Spleen (tissue), 7 donors: ENCODE measurements around the gene ANKRD13B.

Experiments
- POLR2A ChIP-seq, 3 donors: fragments of 450-650 bp; IDR thresholded peaks; one replicate each; pipeline ENCODE4 v1.5.1; 2017; ENCODE audit warnings: antibody characterized with exemption in 3 of 3, mild to moderate bottlenecking in 1 of 3
- POLR2AphosphoS5 ChIP-seq, 3 donors: sonication (generic); formaldehyde crosslinking; IDR thresholded peaks; one replicate each; pipeline ENCODE4 v1.5.1; 2017; ENCODE audit warnings: antibody characterized with exemption in 3 of 3
- TF ChIP-seq, protein P1 (sequence below), 11 experiments: fragments of 200-600 bp in 7 of 11; fragments of 450-650 bp in 4 of 11; sonication (generic) in 4 of 11; IDR thresholded peaks in 8 of 11; conservative IDR thresholded peaks in 3 of 11; 1 replicate in 7 of 11; 2 replicates in 4 of 11; pipeline versions ENCODE4 v1.4.0 to v1.8.0; 2016 to 2021; ENCODE audit warnings: antibody characterized with exemption in 11 of 11, inconsistent platforms in 4 of 11, mild to moderate bottlenecking in 1 of 11
- donor health status: DM: no; HTN: no; CAD: no; lungs with moderate emphysema.
- donor health status: DM: no; HTN: no; CAD: no.
- donor health status: DM: no; HTN: no; CAD: no.

DNA sequence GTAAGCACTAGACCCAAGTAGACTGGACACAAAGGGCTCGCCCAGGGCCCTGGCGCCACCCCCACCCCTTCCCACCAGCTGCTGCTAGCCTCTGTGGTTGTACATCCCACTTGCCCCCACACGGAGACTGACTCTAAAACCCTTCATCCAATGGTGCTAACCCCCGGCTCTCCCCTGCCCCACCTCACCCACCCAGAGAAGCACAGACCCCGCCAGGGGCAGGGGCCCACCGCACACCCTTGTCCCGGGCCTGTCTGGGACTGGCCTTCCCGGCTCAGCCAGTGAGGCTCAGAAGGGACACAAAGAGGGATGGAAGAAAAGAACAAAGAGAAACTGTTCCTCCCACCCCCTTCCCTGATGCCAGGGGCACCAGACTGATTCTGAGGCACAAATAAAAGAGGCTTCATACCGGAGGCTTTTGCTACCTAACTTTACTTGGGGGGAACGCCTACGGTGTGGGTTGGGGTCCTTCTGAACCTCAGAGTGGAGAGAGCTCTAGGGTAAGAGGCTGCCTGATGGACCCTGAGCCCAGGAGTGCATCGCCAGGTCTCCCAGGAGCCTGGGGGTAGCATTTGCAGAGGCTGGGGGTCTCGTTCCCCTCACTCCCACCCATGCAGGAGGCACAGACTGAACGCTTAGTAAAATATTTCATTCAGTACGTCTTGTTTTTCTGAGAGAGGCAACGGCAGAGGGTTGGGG lies 21.6 kb downstream of the ANKRD13B start:
- TF ChIP-seq POLR2A (IDR thresholded peaks at IDR 0.05) (no peak), POLR2AphosphoS5 (IDR thresholded peaks at IDR 0.05) (no peak)
- TF ChIP-seq, protein P1, sequence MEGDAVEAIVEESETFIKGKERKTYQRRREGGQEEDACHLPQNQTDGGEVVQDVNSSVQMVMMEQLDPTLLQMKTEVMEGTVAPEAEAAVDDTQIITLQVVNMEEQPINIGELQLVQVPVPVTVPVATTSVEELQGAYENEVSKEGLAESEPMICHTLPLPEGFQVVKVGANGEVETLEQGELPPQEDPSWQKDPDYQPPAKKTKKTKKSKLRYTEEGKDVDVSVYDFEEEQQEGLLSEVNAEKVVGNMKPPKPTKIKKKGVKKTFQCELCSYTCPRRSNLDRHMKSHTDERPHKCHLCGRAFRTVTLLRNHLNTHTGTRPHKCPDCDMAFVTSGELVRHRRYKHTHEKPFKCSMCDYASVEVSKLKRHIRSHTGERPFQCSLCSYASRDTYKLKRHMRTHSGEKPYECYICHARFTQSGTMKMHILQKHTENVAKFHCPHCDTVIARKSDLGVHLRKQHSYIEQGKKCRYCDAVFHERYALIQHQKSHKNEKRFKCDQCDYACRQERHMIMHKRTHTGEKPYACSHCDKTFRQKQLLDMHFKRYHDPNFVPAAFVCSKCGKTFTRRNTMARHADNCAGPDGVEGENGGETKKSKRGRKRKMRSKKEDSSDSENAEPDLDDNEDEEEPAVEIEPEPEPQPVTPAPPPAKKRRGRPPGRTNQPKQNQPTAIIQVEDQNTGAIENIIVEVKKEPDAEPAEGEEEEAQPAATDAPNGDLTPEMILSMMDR (IDR thresholded peaks at IDR 0.05 in 8 of 11, conservative IDR thresholded peaks at IDR 0.05 in 3 of 11), result no peak
